HepG2 (cell line): ENCODE measurements around the gene PHEX.

Experiments
- ASH2L ChIP-seq: fragments of 300-600, 200-600 bp; sonication (generic); IDR thresholded peaks from 2 replicates; pipeline ENCODE4 v1.7.0; 2017; ENCODE audit warnings: low read depth, mild to moderate bottlenecking, moderate library complexity, mixed read lengths, low read length; ENCODE audit not compliant: insufficient read length
- CTCF ChIP-seq: sonication (generic); formaldehyde crosslinking; IDR thresholded peaks from 2 replicates; pipeline ENCODE4 v1.5.0; 2020; ENCODE audit warnings: mild to moderate bottlenecking, missing genetic modification reagents, moderate library complexity
- ZNF644 ChIP-seq: IDR thresholded peaks from 2 replicates; pipeline ENCODE4 v1.6.1; 2016; ENCODE audit warnings: low read depth

DNA sequence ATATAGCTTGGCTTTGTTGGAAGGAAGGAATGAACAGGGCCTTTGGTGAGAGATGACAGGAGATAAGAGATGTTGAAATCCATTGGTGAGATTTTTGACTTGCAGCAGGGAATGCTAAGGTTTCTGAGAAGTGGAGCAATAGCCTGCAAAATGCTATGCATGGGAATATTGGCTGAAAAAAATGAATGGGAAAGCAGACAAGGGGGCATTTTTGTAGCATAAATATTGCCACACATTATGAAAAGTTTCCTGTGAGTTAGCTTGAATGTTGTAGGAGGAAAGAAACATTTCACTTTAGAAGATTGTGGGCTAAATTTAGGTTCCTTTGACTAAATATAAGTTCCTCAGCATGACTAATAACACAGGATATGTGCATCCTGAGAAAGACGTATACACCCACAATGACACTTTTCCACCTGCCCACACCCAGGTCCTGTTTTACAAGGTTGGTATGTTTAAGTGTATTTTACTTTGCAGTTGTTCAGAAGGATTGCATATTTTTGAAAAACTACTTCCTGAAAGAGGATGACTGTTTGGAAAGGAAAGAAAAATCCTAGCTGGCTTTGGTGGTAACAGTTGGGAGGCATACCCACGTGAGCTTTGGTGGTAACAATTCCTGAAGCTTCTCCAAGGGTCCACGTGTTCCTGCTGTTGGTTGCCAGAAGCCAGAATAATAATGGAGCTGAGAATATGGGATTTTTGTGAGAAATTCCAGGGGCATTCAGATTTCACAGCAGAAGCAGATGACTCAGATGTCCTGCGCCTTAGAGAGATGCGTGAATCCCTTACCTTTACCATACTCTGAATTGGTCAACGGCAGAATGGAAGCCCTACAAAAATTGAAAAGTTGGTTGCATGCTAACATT lies 28.5 kb downstream of the PHEX start:
- TF ChIP-seq ASH2L (no peak), CTCF (CRISPR knock-in tag) (no peak), ZNF644 (CRISPR knock-in tag) (no peak)
